GM18520 (cell line): ENCODE measurements around the gene E2F4.

Experiments
- ATAC-seq: cut with Tn5 transposase; IDR thresholded peaks from one replicate; pipeline ENCODE4 v1.9.1; 2021; ENCODE audit not compliant: unreplicated experiment

Gene E2F4

GRCh38 chr16:67157106-67157748 is 34.7 kb upstream of the E2F4 start:
- ATAC-seq, result no peak

DNA sequence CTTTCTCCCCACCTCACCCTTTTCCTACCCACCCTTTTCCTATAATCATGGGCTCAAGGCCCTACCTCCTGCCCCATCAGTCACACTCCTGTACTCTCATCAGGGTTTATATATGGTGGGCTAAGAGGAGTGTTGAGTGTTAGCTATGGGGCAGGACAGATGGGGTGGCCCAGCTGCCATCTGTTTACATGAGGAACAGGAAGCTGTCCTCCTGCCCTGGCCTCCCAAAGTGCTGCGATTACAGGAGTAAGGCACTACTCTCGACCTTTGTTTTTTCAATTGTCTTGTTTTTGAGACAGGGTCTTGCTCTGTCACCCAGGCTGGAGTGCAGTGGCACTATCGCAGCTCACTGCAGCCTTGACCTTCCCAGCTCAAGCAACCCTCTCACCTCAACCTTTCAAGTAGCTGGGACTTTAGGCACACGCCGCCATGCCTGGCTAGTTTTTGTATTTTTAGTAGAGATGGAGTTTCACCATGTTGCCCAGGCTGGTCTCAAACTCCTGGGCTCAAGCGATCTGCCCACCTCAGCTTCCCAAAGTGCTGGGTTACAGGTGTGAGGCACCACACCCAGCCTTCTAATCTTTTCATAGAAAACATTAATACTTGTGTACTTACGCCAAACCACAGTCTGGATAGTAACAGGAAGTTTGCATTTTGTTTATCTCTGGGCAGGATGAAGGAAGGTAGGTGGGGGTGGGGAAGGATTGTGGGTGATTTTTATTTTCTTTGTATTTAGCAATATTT is 33.9 kb upstream of the E2F4 start:
- no peak for ATAC-seq

- ATAC-seq, result peak; percentile 27
Measured at GRCh38 chr16:67158637-67159600, 33.0 kb upstream of the E2F4 start.

GRCh38 chr16:67161595-67162058 is 30.3 kb upstream of the E2F4 start:
- no peak for ATAC-seq

DNA sequence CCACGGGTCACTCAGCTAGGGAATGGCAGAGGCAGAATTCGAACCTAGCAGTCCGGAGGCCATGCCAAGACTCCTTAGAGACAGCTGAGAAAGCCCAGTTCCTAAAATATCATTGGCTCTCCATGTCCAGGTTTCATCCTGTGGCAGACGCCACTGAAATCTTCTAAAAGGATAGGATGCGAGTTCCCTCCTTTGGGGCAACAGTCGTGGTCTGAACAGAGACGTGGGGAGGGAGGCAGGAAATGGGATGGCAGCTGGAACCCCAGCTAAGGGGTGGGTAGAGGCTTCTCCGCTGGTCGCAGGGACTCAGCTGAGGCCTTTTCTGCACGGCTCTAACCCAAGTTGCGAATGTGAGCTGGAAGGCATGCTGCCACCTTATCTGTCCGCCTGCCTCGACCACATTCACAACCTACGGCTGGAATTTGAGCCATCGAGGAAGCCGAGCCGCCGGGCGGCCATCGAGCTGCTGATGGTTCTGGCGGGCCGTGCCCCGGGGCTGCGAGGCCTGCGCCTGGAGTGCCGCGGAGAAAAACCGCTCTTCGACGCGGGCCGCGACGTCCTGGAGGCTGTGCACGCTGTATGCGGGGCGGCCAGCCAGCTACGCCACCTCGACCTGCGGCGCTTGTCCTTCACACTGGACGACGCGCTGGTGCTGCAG is 29.3 kb upstream of the E2F4 start:
- no peak for ATAC-seq

DNA sequence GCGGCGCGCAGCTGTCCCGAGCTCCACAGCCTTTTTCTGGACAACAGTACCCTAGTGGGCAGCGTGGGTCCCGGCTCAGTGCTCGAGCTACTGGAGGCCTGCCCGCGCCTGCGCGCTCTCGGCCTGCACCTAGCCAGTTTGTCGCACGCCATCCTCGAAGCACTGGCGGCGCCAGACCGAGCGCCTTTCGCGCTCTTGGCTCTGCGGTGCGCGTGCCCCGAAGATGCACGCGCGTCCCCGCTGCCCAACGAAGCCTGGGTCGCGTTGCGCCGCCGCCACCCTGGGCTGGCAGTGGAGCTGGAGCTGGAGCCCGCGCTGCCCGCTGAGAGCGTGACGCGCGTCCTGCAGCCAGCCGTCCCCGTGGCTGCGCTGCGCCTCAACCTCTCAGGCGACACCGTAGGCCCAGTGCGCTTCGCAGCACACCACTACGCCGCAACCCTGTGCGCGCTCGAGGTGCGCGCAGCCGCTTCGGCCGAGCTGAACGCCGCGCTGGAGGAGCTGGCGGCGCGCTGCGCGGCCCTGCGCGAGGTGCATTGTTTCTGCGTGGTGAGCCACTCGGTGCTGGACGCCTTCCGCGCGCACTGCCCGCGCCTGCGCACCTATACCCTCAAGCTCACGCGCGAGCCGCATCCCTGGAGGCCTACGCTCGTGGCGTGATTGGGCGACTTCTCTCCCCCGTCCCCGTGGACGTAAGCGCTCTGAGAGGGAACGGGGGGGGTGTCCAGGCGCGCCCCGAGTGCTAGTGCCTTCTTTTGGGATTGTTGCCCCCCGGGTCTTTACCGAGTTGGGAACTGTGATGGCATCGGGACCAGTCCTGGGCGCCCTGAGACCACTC is 28.6 kb upstream of the E2F4 start:
- ATAC-seq, result no peak

DNA sequence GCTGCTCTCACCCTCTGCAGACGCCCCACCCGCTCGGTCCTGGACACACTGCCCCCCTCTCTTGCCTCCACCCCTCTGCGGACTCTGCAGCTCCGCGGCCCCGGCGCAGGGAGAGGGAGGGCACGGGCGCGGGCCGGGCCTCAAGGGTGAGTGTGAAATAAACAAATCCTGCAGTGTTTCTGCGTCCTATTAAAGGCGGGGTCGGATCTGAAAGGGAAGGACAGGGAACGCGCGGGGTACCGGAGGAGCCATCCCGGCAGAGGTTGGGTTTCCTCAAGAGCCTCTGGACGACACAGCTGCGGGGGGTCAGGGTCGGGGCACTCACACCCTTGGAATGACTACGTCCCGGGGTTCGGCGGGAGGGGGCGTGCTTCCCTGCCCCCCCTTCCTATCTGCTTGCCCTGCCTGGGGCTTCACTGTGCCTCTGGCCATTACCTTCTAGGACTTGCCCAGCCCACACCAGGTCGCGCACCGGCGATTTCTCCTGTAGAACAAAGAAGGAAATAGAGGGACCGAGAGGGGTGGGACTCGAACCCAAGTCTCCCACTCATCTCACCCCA is 27.9 kb upstream of the E2F4 start:
- ATAC-seq, result no peak

DNA sequence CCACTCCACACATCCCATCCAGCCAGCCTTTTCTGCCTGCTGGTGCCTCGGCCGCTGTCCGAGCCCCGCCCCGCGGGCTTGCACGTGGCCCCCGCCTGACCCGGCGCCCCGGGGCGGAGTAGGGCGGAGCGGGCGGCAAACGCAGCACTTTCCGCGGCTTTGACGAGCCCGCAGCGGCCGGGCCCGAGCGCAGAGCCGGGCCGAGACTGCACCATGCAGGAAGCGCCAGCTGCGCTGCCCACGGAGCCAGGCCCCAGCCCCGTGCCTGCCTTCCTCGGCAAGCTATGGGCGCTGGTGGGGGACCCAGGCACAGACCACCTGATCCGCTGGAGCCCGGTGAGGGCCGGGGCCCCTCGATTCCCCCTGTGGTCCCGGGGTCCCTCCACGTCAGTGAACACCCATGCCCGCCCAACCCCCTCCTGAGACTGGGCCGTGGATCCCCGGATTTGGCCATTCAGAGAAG is 27.3 kb upstream of the E2F4 start, which contains the start of gene HSF4:
Gene HSF4 (plus strand): TSS at position 147 of the 463 bp plus-strand sequence. CDS start 67 bp downstream, at position 214.
- ATAC-seq, result no peak

GRCh38 chr16:67165121-67166078 is 26.6 kb upstream of the E2F4 start:
- no peak for ATAC-seq

DNA sequence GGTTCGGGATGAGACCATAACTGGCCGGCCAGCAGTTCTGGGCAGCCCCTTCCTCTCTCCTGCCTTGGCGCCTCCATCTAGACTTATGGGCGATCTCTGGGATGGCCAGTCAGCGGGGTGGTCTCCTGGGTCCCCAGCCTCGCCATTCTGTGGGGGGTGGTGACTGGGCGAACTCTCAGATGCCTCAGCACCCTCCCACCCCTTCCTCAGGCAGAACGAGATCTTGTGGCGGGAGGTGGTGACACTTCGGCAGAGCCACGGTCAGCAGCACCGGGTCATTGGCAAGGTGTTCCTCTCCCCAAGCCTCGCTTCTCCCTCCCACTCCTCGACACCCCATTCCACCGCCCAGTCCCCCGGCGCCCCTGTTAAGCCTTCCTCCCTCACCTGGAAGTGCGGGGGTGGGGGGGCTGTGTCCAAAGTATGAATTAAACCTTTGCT is 25.8 kb upstream of the E2F4 start:
- ATAC-seq, result no peak

GRCh38 chr16:67166598-67167168 is 25.3 kb upstream of the E2F4 start:
- no peak for ATAC-seq

GRCh38 chr16:67167588-67167987 is 24.4 kb upstream of the E2F4 start:
- no peak for ATAC-seq

DNA sequence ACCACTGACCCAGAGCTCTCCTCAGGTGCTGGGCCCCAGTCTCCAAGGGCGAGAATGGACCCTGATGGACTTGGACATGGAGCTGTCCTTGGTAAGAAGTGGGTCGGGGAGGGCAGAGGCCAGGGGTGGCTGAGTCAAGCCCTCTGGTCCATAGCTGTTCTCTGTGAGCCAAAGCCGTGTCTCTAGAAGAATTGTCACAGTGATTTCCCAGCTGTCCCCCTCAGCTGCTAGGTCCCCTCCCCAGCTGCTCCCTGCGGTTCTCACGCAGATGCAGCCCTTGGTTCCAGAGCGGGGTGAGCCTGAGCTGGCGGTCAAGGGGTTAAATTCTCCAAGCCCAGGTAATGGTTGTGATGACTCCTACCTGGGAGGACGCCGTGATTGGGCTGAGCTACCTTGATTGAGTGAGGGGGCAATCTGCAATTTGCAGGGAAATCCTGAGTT is 22.9 kb upstream of the E2F4 start:
- no peak for ATAC-seq

GRCh38 chr16:67169642-67170167 is 22.2 kb upstream of the E2F4 start:
- no peak for ATAC-seq

DNA sequence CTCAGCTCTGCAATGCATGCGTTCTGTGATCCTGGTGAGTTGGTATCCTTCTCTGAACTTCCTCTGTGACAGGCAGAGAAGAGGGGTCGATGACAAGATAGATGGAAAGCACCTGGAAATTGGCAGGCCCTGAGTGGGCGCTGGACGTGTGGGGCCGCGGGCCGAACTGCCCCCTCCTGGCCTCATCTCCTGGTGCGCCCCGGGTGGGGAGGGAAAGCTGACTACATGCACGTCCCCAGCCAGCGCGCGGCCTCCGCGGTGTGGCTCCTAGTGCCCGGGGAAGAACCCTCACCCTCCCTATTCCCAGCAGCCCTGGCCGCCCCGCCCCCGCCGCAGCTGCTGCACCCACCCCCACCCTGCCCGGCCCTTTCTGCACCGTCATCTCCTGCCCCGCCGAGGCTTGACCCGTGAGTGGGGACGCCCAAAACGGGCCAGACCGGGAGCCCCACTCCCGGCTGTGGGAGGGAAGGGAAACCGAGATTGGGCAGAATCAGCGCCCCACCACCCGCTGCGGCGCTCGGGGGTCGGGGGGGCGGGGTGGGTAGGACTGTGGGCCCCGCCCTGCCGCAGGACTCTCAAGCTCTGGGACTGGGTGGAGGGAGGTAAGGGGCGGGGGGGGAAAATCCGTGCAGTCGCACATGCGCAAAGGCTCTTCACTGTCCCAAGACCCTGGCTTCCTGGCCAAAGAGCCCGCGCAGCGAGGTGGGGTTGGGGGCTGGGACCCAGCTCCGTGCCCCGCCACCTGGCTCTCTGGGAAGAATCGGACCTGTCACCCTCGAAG is 21.6 kb upstream of the E2F4 start, which contains the start of gene NOL3:
Gene NOL3 (plus strand): TSS at position 371 of the 781 bp plus-strand sequence.
- ATAC-seq, result peak; percentile 32

DNA sequence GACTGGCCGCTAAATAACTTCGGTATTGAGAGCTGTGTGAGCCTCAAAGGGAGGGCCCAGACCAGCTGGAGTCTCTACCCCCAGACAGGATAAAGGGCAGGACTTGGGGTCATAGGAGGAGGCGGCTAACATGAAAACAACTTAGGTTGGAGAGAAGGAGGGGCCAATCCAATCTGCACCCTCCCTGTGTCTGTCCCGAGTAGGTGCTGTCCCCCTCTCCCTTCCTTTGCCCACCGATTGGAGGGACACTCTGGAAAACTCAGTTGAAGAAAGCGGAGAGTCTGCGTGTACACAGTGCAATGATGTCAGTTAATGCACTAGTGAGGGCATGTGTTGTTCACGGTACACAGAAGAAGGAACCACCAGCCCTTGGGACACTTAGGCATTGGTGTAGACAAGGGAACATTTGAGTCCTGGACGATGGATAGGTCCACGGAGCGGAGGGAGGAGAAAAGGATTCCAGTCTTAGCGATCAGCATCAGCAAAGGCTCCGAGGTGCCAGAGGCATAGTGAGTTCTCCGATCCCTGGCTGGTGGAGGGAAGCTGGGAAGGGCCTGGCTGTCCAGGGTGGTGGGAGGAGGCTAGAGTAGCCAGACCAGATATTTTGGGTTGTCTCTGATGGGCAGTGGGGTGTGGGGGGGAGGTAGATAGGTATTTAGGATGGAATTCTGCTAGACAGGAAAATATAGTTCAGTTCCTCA is 20.9 kb upstream of the E2F4 start:
- ATAC-seq, result no peak
